GM12872 (cell line): Measurements from ENCODE around the gene RASA1.

Experiments
- TF ChIP-seq, protein P1 (sequence below): IDR thresholded peaks from 3 replicates; pipeline ENCODE4 v1.5.1; 2011; ENCODE audit warnings: low read depth, mild to moderate bottlenecking, low read length, moderate library complexity; ENCODE audit not compliant: insufficient read depth

The RASA1 gene

DNA sequence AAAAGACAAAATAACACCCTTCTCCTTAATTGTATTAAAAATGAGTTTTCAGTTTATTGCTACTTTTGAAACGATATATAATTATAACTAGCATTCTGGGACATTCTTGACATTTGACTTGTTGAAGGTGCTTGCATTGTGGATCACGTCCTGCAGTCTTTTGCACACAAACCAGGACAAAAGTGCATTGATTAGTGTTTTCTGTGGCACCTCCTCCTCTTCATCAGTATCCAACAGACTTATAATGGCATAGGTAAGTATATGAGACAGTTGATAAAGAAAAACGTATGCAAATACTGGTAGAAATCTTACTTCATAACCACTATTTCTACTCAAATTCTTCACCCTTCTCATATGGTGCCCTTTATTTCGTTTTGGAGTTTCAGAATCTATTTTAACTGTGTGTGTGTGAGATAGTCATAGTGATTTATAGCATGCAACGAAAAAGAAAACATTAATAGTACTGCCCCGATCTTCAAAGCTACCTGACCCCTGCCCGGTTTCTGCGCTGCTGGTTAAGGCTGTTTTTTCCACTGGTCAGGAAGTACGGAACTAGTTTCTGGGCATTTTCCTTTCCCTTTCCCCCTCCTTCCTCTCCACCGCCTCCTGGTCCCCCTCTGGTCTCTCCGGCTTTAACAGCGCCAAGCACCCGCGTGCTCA lies 639 bp upstream of the RASA1 start:
- TF ChIP-seq, protein P1, sequence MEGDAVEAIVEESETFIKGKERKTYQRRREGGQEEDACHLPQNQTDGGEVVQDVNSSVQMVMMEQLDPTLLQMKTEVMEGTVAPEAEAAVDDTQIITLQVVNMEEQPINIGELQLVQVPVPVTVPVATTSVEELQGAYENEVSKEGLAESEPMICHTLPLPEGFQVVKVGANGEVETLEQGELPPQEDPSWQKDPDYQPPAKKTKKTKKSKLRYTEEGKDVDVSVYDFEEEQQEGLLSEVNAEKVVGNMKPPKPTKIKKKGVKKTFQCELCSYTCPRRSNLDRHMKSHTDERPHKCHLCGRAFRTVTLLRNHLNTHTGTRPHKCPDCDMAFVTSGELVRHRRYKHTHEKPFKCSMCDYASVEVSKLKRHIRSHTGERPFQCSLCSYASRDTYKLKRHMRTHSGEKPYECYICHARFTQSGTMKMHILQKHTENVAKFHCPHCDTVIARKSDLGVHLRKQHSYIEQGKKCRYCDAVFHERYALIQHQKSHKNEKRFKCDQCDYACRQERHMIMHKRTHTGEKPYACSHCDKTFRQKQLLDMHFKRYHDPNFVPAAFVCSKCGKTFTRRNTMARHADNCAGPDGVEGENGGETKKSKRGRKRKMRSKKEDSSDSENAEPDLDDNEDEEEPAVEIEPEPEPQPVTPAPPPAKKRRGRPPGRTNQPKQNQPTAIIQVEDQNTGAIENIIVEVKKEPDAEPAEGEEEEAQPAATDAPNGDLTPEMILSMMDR: no peak

DNA sequence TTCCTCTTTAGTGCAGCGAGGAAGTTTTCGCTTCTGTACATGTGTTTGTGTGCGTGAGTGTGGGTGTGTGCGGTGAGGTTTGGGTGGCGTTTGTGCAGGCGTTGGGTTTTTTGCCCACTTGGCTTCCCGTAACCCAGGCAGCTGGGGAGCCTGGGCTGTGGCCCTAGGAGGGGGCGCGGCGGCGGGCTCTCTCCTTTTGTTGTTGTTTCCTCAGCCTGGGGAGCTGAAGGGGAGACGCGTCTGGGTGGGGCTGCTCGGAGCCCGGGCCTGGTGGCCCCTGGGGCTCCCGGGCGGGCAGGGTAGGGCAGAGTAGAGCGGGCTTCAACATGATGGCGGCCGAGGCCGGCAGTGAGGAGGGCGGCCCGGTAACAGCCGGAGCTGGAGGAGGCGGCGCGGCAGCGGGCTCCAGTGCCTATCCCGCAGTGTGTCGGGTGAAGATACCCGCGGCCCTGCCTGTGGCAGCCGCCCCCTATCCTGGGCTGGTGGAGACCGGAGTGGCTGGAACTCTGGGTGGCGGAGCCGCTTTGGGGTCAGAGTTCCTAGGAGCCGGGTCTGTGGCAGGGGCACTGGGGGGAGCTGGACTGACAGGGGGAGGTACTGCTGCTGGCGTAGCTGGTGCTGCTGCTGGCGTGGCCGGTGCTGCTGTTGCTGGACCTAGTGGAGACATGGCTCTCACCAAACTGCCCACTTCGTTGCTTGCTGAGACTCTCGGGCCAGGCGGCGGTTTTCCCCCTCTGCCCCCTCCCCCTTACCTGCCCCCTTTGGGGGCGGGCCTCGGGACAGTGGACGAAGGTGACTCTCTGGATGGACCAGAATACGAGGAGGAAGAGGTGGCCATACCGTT lies 665 bp downstream of the RASA1 start:
- TF ChIP-seq, protein P1: no peak

DNA sequence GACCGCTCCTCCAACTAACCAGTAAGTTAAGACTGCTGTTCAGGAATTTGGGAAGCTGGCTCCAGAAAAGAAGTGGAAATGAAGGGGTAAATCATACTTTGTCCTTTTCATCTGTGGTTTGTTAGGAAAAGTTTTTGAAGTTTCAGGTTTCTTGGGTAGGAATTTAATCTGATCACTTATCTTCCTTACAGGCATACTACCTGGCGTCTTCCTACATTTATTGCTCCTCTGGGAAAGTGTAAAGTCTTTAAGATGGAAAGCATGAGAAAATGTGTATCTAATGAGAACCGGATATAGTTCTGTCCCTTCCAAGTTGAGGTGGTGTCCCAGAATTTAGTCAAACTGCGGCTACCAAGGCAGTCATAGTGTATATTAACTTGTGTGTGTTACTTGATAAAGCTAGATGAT lies 1.3 kb downstream of the RASA1 start:
- TF ChIP-seq, protein P1: no peak

DNA sequence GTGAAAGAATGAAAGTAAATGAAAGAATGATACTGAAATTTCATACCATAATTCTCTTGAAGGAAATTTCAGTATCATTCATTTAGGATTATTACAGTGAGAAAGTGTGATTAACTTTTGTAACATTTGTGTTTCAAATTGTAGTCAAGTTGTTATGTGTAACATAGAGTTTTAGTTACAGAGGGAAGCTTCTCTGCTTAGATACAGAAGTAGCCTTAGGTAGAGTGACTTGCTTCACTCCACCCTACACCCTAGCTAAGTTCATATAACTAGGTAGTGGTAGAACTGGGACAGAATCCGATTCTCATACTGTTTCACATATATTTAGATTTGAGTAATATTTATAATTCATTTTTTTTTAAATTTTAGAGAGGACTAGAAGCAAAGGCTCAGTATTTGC lies 9.0 kb downstream of the RASA1 start:
- TF ChIP-seq, protein P1: no peak

DNA sequence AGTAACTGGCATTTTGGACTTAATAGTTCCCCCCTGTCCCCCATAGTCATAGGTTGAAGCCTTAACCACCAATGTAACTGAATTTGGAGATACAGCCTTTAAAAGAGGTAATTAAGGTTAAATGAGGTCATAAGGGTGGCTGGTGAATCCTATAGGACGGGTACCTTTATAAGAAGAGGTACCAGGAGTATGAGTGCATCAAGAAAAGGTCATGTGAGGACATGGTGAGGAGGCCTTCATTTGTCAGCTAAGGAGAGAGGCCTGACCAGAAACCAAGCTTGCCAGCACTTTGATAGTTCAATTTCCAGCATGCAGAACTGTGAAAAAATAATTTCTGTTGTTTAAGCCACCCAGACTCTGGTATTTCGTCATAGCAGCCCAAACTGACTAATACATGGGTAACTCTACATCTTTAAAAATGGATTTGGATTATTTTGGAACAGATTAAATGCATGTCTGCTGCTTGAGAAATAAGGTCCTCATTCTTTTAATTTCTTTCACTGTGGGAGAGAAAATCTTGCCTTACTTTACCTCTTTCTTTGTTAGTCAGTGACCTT lies 9.7 kb downstream of the RASA1 start:
- TF ChIP-seq, protein P1: no peak

DNA sequence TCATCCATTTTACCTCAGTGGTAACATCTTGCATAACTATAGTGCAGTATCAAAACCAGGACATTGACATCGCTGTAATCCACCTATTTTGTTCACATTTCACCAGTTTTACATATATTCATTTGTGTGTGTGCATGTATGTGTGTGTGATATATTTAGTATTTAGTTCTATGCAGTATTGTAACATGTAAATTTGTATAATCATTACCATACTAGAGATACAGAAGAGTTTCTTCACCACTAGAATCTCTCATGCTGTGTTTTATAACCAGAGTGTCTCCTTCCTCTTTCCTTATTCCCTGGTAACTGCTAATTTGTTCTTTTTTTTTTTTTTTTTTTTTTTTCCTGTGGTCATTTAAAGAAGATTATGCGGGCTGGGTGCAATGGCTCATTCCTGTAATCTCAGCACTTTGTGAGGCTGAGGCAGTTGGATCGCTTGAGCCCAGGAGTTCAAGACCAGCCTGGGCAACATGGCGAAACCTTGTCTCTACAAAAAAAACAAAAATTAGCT lies 11.0 kb downstream of the RASA1 start:
- TF ChIP-seq, protein P1: no peak

DNA sequence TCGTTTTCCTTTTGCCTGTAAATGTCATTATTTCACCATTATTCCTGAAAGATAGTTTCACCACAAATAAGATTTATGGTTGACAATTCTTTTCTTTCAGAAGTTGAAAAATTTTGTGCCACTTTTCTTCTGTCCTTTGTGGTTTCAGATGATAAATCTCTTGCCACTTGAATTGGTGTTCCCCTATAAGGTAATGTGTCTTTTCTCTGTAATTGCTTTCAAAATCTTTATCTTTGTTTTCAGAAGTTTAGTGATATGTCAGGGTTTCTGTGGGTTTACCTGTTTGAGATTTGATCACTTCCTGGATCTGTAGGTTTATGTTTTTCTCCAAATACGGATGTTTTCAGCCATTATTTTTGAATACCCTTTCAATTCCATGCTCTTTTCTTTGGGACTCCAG lies 14.6 kb downstream of the RASA1 start:
- TF ChIP-seq, protein P1: no peak
